Lower leg skin (tissue), 4 donors: ENCODE measurements around the gene ARHGAP45. TPM values are rescaled to one million over a fixed set of nuclear protein-coding genes. Genes with fewer than 3 reads are reported as not detected.

Experiments used
- DNase-seq, 2 donors: peaks; one replicate each; pipeline ENCODE4 v3.0.0-alpha.2; 2019; ENCODE audit warnings: low spot score in 2 of 2
- H3K4me3 ChIP-seq: fragments of 200-600 bp; sonication (generic); 2 replicates; pipeline ENCODE4 v1.5.1; 2017; ENCODE audit warnings: mild to moderate bottlenecking, low read depth; ENCODE audit not compliant: poor library complexity, severe bottlenecking
- CTCF ChIP-seq, 3 donors: fragments of 450-650 bp; IDR thresholded peaks; one replicate each; pipeline ENCODE4 v1.5.1; 2016; ENCODE audit warnings: antibody characterized with exemption in 3 of 3, mild to moderate bottlenecking in 3 of 3, moderate library complexity in 2 of 3
- POLR2A ChIP-seq, 2 donors: fragments of 450-650 bp; IDR thresholded peaks; one replicate each; pipeline ENCODE4 v1.6.1; 2016 to 2017; ENCODE audit warnings: antibody characterized with exemption in 2 of 2, mild to moderate bottlenecking in 1 of 2, moderate library complexity in 1 of 2
- WGBS, 2 donors: methylation state at CpG; one replicate each; pipeline ENCODE4 v1.1.5; 2018; 5-methylcytosine and 5-hydroxymethylcytosine counted together
- intact Hi-C: fragments of 100-400 bp; cut with DNase I; formaldehyde crosslinking; loops from one replicate; pipeline ENCODE4 v1.15.0; 2023; ENCODE audit warnings: low total_unique reads
- total RNA-seq, 4 donors: library from RNA; depleted of rRNA; stranded (reverse); fragments of >200 nt; gene quantifications; one replicate each; pipeline ENCODE4 v1.1.0, GENCODE V29; 2016

ARHGAP45 gene
- total RNA-seq, 4 donors from 2014 or later, result 12.4 to 36.0 (median 14.4) TPM

GRCh38 chr19:1076951-1077350, 10.0 kb downstream of the ARHGAP45 start:
- 31 to 32% methylated on average over 16 of the region's 16 CpGs for WGBS, 2 donors
- peak; percentile 66 to 94 for DNase-seq
- H3K4me3 ChIP-seq, result no peak overlapping the region
- TF ChIP-seq POLR2A (IDR thresholded peaks at IDR 0.05) (no peak), CTCF (IDR thresholded peaks at IDR 0.05) (no peak)
- intact Hi-C loops, result no loop called here

GRCh38 chr19:1079566-1080111, 12.7 kb downstream of the ARHGAP45 start:
- no peak for DNase-seq
- intact Hi-C loops, result no loop called here
- no peak for TF ChIP-seq POLR2A (IDR thresholded peaks at IDR 0.05)
- TF ChIP-seq CTCF (IDR thresholded peaks at IDR 0.05), result no peak
- 87 to 91% methylated on average over 45 of the region's 45 CpGs for WGBS, 2 donors
- no peak overlapping the region for H3K4me3 ChIP-seq

- intact Hi-C loops, result no loop called here
Observed at GRCh38 chr19:1080360-1081161, 13.6 kb downstream of the ARHGAP45 start.

GRCh38 chr19:1081301-1082164, 14.6 kb downstream of the ARHGAP45 start:
- no peak overlapping the region for H3K4me3 ChIP-seq
- intact Hi-C loops, result no loop called here
- TF ChIP-seq CTCF (IDR thresholded peaks at IDR 0.05) (no peak), POLR2A (IDR thresholded peaks at IDR 0.05) (no peak)
- DNase-seq, result no peak
- WGBS, 2 donors, result 64 to 78% methylated on average over 39 to 53 of the region's 58 CpGs

More at GRCh38 chr19:1080360-1081161, 13.6 kb downstream of the ARHGAP45 start:
- no peak overlapping the region for H3K4me3 ChIP-seq
- 92 to 94% methylated on average over 39 to 50 of the region's 50 CpGs for WGBS, 2 donors
- no peak for TF ChIP-seq CTCF (IDR thresholded peaks at IDR 0.05)
- no peak for TF ChIP-seq POLR2A (IDR thresholded peaks at IDR 0.05)
- DNase-seq, result no peak

- TF ChIP-seq CTCF (IDR thresholded peaks at IDR 0.05) (no peak), POLR2A (IDR thresholded peaks at IDR 0.05) (no peak)
- no peak overlapping the region for H3K4me3 ChIP-seq
- peak; percentile 88 to 94 for DNase-seq
- 16 to 23% methylated on average over 30 to 36 of the region's 51 CpGs for WGBS, 2 donors
- intact Hi-C loops, result no loop called here
Observed at GRCh38 chr19:1082165-1082927, 15.4 kb downstream of the ARHGAP45 start.
